ENCODE measurements around the gene SV2B. TPM values are rescaled to one million over a fixed set of nuclear protein-coding genes. Genes with fewer than 3 reads are reported as not detected.

Gene SV2B
- polyA plus RNA-seq, 1 donor (not counting 4 experiments of a cell fraction or from before 2014, with no cell fraction given): 0.04 TPM

GRCh38 chr15:91148243-91148642 lies 48.2 kb downstream of the SV2B start:
- no peaks in the 10 kb centered on the region for H3K27me3 ChIP-seq (ENCODE audit: control insufficient read depth, extremely low read depth, insufficient read depth, low read length)
- H3K4me1 ChIP-seq (ENCODE audit: control insufficient read depth, extremely low read depth, insufficient read depth, low read length): no peaks in the 10 kb centered on the region
- no peak overlapping the region for H3K4me3 ChIP-seq (ENCODE audit: control insufficient read depth in 2 of 3, extremely low read depth in 1 of 3, insufficient read depth in 2 of 3, low read depth in 1 of 3, low read length in 3 of 3)
- no peaks in the 10 kb centered on the region for H3K79me2 ChIP-seq (ENCODE audit: control insufficient read depth, insufficient read depth, low read length)
- no peaks in the 10 kb centered on the region for H3K9me1 ChIP-seq (ENCODE audit: control insufficient read depth, extremely low read depth, insufficient read depth, low read length)
- no peaks in the 10 kb centered on the region for H3K36me3 ChIP-seq (ENCODE audit: control insufficient read depth in 2 of 2, extremely low read depth in 1 of 2, insufficient read depth in 2 of 2, low read length in 2 of 2)
- H3K9ac ChIP-seq (ENCODE audit: control insufficient read depth, extremely low read depth, insufficient read depth, low read length): no peak overlapping the region
- FAIRE-seq (no peak), DNase-seq (ENCODE audit: low read depth, low spot score) (no peak)
- no peaks in the 10 kb centered on the region for H4K20me1 ChIP-seq (ENCODE audit: control insufficient read depth, extremely low read depth, insufficient read depth, low read length)
- no peak overlapping the region for H3K4me2 ChIP-seq (ENCODE audit: control insufficient read depth, extremely low read depth, insufficient read depth, low read depth, low read length)
- no peak overlapping the region for H3K27ac ChIP-seq (ENCODE audit: control insufficient read depth, insufficient read depth, low read length)
- dilution Hi-C loops (cut with MboI; ENCODE audit: extremely low pct_ligation_motif_present, low sequenced_read_pairs): no loop called here
- H2AFZ ChIP-seq (ENCODE audit: control insufficient read depth, low read length): no peak overlapping the region
- H3K9me3 ChIP-seq (ENCODE audit: control insufficient read depth, low read depth, low read length): no peaks in the 10 kb centered on the region
- no peak for TF ChIP-seq CTCF (optimal IDR thresholded peaks at IDR 0.05 in 1 of 3, IDR thresholded peaks at IDR 0.05 in 1 of 3, conservative IDR thresholded peaks at IDR 0.05 in 1 of 3; ENCODE audit: extremely low read depth in 1 of 3, insufficient read depth in 2 of 3, low read length in 3 of 3)
- no peak for TF ChIP-seq EZH2 (IDR thresholded peaks at IDR 0.05; ENCODE audit: low read length)

GRCh38 chr15:91150502-91151160 lies 50.6 kb downstream of the SV2B start:
- no peak for DNase-seq (ENCODE audit: low read depth, low spot score)
- no peaks in the 10 kb centered on the region for H3K27me3 ChIP-seq (ENCODE audit: control insufficient read depth, extremely low read depth, insufficient read depth, low read length)

More at GRCh38 chr15:91150502-91151160, 50.6 kb downstream of the SV2B start:
- Histone ChIP-seq H3K27ac (ENCODE audit: control insufficient read depth, insufficient read depth, low read length) (no peak overlapping the region), H3K79me2 (ENCODE audit: control insufficient read depth, insufficient read depth, low read length) (no peaks in the 10 kb centered on the region), H3K9me1 (ENCODE audit: control insufficient read depth, extremely low read depth, insufficient read depth, low read length) (no peaks in the 10 kb centered on the region), H3K4me2 (ENCODE audit: control insufficient read depth, extremely low read depth, insufficient read depth, low read depth, low read length) (no peak overlapping the region), H3K9ac (ENCODE audit: control insufficient read depth, extremely low read depth, insufficient read depth, low read length) (no peak overlapping the region), H3K36me3 (ENCODE audit: control insufficient read depth in 2 of 2, extremely low read depth in 1 of 2, insufficient read depth in 2 of 2, low read length in 2 of 2) (no peaks in the 10 kb centered on the region), H3K9me3 (ENCODE audit: control insufficient read depth, low read depth, low read length) (no peaks in the 10 kb centered on the region), H3K4me1 (ENCODE audit: control insufficient read depth, extremely low read depth, insufficient read depth, low read length) (no peaks in the 10 kb centered on the region), H3K4me3 (ENCODE audit: control insufficient read depth in 2 of 3, extremely low read depth in 1 of 3, insufficient read depth in 2 of 3, low read depth in 1 of 3, low read length in 3 of 3) (no peak overlapping the region), H4K20me1 (ENCODE audit: control insufficient read depth, extremely low read depth, insufficient read depth, low read length) (no peaks in the 10 kb centered on the region), H2AFZ (ENCODE audit: control insufficient read depth, low read length) (no peak overlapping the region)
- dilution Hi-C loops (cut with MboI; ENCODE audit: extremely low pct_ligation_motif_present, low sequenced_read_pairs): no loop called here
- FAIRE-seq: no peak
- TF ChIP-seq CTCF (optimal IDR thresholded peaks at IDR 0.05 in 1 of 3, IDR thresholded peaks at IDR 0.05 in 1 of 3, conservative IDR thresholded peaks at IDR 0.05 in 1 of 3; ENCODE audit: extremely low read depth in 1 of 3, insufficient read depth in 2 of 3, low read length in 3 of 3) (no peak), EZH2 (IDR thresholded peaks at IDR 0.05; ENCODE audit: low read length) (no peak)
